Activated CD8-positive, alpha-beta memory T cell treated with anti-CD3 and anti-CD28 coated beads for 24 hours (primary cell): ENCODE data around the gene MYO16.

Experiments used
- DNase-seq: peaks from one replicate; pipeline ENCODE4 v3.0.0-alpha.2; 2020

MYO16 gene

DNA sequence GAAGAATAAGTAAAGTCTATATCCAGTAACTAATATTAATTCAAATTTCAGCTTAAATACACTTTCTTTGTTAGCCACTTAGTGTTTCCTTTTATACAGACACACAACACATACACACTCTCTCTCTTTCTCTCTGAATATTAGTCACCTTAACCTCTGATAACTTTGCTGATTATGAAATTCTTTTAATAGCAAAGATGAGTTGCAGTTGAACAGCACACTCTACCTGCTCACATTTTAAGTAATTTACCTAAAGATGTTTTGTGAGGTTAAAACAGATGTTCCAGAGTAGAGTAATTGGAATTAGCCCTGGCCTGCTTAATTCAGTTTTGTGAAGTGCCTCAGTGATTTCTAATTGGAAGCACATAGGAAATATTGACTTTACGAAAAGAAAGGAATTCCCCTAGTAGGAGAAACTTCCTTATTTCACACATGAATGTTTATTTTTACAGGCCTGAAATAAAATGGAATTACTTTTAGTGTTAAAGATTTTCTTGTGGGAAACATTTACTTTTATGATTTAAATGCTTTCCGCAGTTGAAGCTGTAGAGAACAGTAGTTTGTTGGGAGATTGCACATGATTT is 184.3 kb downstream of the MYO16 start:
- no peak for DNase-seq

- DNase-seq: no peak
Measured at GRCh38 chr13:108816375-108816774, 187.0 kb downstream of the MYO16 start.

DNA sequence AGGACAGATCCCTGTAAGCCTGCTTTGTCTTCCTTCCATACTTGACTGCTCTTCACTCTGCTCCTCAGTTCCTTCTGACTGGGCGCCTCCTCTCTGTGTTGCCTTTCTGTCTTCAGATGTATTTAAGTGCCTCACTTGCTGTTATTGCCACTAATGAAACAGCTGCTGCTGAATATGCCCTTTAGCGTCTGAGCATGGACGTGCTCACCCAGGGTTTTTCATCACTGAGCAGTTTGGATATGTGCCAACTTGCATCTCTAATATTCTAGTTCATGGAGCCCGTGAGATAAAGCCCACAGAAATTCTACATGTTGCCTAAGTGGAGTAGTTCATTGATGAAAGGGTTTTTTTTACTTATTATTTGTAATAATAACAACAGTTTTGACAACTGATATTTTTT is 198.2 kb downstream of the MYO16 start:
- no peak for DNase-seq

GRCh38 chr13:108828086-108828815 is 198.8 kb downstream of the MYO16 start:
- DNase-seq: no peak

DNA sequence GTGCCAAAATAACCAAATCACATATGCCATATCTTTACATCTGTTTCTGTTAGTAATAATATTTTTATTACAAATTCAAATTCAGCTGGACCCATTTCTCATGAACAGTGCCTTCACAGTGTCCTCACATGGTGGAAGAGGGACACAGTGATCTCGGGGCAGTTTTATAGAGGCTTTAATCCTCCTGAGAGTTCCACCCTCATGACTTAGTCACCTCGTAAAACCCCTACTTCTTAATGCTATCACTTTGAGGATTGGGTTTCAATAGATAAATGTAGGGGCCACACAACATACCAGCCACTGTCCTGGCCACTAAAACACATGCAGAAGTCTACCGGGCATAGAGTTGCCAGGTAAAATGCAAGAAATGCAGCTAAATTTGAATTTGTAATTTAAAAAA is 201.5 kb downstream of the MYO16 start:
- no peak for DNase-seq

- DNase-seq: no peak
Measured at GRCh38 chr13:108833531-108833930, 204.1 kb downstream of the MYO16 start.

DNA sequence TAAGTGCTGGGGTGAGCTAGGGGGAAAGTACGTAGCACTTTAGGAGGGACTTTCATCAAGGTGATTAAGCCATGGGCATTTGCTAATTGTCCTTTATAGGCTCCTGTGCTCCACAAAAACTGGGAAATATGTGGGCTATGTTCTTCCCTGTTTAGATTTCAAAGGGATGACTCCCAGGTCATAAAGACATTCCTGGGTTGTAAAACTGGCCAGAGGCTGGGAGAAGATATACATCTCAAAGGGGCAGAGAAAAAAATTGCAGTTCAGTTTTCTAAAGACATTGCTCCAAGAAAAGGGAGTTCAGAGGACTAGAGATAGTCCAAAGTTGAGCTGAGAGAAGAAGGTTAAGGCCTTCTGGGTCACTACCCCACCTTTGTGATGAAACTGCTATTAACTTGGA is 204.8 kb downstream of the MYO16 start:
- no peak for DNase-seq

GRCh38 chr13:108835083-108835482 is 205.7 kb downstream of the MYO16 start:
- DNase-seq: no peak

GRCh38 chr13:108850691-108851090 is 221.3 kb downstream of the MYO16 start:
- no peak for DNase-seq

- DNase-seq: no peak
Measured at GRCh38 chr13:108851660-108852059, 222.2 kb downstream of the MYO16 start.

GRCh38 chr13:108853031-108853430 is 223.6 kb downstream of the MYO16 start:
- DNase-seq: no peak

DNA sequence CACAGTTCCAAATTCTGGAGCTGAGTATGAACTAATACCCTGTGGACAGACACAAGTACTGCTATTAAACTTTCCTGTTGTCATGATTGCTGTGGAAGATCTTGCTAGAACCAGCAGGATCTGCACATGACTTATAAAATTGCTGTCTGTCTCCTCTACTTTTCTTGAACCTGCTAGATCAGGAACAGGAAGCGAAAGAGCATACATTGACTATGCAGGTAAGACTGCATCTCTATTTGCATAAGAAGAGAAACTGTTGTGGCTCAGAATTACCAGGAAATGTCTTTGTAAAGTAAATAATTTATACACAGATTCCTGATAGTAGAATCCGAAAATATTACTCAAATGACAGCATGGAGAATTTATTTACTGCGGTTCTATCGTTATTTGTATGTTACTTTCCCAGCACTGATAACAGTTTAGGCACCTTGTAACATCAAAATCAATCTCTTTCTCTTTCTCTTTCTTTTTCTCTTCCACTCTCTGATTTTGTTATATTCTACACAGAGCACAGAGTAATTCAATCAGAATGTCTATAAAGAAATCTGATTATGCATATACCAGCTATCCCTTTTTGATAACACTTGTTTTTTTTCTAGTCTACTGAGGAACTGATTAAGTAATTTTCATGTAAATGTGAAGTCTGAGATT is 226.5 kb downstream of the MYO16 start:
- no peak for DNase-seq

- DNase-seq: no peak
Measured at GRCh38 chr13:108858676-108859075, 229.3 kb downstream of the MYO16 start.

DNA sequence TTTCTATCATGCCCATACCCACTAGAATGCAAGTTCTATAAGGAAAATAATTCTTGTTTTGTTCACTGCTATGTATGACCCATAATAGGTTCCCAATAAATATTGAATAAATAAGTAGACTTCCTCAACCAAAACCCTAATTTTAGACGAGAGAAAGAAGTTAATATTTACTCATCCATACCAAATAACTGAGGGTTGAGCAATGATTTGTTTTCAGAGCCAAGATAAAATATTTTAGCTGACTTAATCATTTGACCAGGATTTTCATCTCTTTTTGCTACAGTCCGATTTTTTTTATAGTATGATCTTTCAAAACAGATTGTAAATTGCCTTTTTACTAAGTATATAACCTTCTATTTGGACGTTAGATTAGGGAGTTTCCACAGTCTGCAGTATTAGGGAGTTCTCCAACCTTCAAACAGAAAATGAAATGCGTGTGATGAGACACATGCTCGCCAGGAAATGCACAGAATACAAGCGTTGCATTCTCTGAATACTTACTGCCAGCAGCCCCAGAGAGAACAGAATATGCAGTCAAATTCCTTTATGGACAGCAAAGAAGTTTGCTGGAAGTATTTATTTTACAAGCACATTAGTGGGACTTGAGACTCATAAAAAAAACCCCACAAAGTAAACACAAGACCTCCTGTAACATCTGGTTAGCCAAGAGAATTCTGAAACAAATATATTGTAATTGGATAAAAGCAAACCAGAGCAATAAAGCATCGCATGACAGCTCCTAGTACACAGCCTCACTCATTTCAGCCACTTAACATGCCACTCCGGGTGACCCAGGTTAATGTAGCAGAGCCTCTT is 230.0 kb downstream of the MYO16 start:
- DNase-seq: no peak

DNA sequence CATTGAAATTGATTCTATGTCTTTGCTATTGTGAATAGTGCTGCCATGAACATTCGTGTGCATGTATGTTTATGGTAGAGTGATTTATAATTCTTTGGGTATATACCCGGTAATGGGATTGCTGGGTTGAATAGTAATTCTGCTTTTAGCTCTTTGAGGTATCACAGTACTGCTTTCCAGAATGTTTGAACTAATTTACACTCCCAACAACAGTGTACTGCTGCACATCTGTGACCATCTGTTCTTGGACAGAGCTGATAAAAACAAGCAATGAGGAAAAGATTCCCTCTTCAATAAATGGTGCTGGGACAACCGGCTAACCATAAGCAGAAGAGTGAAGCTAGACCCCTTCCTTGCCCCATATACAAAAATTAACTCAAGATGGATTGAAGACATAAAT is 231.0 kb downstream of the MYO16 start:
- DNase-seq: no peak

- no peak for DNase-seq
Measured at GRCh38 chr13:108877300-108877699, 247.9 kb downstream of the MYO16 start.

GRCh38 chr13:108878732-108879131 is 249.3 kb downstream of the MYO16 start:
- no peak for DNase-seq

DNA sequence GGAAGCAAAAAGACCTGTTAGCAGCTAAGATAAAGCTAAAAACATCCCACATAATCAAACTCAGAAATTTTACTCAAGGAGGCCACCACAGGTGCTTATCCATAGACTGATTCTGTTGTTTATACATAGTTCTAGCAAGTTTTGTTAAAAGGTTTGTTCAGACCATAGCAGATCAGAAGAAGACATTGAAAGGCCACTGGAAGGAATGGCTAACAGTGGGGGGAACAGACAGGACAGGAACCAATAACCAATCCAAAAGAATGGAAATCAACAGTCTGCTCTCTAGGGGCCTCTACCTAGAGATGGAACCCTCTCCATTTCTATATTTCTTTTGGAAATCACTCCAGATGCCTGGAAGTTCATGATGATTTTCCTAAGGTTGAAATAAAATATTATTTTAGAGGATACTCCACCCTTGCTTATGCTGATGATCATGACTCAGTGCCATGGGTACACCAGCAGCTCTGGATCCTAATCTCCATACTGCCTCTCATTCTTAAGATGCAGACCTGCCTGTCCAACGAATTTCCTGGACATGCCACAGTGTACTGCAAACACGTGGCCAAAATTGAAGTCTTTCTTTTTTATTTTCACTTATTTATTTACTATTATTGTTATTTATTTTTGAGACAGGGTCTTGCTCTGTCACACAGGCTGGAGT is 260.0 kb downstream of the MYO16 start:
- DNase-seq: no peak

GRCh38 chr13:108895220-108895704 is 265.9 kb downstream of the MYO16 start:
- no peak for DNase-seq

DNA sequence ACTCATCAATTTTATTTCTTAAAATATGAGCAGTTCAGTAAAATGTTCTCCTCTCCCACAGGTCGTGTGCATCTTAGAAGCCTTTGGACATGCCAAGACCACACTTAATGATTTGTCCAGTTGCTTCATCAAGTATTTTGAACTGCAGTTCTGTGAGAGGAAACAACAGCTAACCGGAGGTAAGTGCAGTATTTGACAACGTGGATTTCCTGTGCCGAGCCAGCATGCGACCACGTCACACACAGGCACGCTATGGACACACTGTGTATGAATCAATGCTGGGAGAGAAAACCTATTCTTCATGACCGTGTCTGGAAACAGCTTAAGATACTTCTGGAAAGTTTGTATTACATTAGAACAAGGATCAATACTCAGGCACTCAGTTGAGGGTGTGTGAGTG is 268.5 kb downstream of the MYO16 start:
- DNase-seq: no peak

DNA sequence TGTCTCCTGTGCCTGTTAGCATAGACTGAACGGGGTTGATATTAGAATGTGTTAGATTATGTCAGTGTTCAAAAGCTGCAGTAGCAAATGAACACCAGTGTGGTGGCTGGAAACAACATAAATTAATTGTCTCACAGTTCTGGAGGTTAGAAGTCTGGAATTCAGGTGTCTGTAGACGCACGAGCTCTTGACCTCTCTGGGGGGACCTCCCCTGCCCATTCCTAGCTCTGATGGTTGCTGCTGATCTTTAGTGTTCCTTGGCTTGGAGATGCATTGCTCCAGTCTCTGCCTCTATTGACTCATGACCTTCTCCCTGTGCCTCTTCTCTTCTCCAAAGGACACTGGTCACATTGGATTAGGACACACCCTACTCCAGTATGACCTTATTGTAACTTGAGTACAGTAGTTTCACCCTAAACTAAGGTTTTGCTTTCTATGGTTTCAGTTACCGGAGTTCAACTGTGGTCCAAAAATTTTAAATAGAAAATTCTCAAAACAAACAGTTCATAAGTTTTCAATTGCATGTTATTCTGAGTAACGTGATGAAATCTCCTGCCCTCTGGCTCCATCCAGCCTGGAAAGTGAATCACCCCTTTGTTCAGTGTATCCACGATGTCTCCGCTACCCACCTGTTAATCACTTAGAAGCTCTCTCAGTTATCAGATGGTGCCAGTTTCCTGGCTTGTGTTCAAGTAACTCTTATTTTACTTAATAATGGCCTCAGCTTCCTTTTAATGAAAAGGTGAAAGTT is 273.2 kb downstream of the MYO16 start:
- DNase-seq: no peak

GRCh38 chr13:108903613-108904012 is 274.2 kb downstream of the MYO16 start:
- DNase-seq: no peak
